Stimulated activated CD8-positive, alpha-beta memory T cell treated with anti-CD3 and anti-CD28 coated beads, Interleukin-15, amount 100 ng/mL, for 24 hours (primary cell): ENCODE measurements around the gene IFNA5.

ENCODE experiments used
- DNase-seq: peaks from one replicate; pipeline ENCODE4 v3.0.0-alpha.2; 2020; ENCODE audit warnings: low read depth

Gene IFNA5

DNA sequence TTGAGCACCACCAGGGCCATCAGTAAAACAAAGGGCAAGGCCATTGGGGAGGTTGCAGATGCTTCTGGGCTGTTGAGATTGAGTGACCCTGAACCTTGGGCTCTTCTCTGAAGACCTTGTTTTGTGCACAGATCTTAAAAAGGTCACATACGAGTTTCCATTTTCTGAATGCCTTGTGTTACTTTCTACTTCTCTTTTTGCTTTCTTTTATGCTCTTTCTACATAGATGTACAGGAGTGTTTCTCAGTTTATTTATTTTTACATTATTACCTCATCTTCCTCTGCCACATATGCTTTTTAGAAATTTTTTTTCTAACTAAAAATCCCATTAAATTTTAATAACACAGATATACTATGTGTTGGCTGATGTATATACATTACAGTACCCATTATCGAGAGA is at the start of gene IFNA5:
IFNA5 (minus strand) TSS at position 101 of the 400 bp plus-strand sequence; CDS start at position 44, 57 bp downstream.
- DNase-seq, result no peak

DNA sequence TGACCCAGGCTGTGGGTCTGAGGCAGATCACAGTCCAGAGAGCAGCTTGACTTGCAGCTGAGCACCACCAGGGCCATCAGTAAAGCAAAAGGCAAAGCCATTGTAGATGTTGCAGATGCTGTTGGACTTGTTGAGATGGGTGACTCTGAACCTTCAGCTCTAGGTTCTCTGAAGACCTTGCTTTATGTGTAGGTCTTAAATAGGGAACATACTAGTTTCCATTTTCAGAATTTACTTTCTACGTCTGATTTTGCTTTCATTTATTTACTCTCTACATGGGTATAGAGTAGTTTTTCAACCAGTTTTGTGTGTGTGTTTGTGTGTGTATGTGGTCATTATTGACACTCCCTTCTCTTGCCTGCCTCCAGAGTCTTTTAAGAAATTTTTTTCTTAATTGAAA is 45.7 kb upstream of the IFNA5 start, which contains the start of gene IFNA6:
IFNA6 (minus strand) TSS at position 101 of the 400 bp plus-strand sequence; CDS start at position 101, 0 bp downstream.
- no peak for DNase-seq

DNA sequence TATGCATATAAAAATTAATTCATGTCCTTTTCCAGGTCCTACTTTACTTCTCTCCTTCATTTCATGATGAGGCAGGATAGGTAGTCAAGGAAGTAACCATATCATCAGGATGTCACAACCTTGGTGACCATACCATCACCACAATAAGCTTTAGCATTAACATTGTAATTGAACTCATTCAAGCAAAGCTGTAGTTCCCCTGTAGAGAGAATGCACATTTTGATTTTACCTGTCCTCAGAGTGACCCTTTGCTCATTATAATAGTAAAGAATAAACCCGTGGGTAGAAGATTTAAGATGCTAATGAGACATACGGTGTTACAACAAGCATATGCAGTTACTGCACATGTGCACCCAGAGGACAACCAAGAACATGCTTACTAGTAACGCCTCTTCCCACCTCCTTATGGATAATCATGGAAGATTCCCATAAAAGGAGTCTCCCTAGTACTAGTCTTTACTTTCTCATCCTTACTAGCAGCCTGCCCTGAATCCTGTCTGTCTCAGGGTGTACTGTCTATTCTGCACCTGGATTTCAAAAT is 43.4 kb upstream of the IFNA5 start:
- no peak for DNase-seq

DNA sequence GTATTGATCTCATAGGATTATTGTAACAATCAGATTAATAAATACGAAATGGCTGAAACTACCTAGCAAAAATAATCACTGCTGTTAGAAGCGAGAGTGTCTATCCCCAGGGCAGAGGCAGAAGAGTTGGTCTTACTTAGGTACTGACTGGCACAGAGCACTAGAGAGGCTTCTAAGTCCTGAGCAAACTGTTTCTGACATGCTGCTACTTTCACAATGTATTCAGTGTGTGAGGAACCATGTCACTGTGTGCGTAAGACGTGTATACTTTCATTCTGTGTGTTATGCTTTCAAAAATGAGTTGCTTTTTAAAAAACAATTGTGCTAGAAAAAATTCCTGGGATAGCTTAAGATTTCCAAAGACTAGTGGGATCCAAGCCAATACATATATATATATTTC is 35.6 kb upstream of the IFNA5 start:
- no peak for DNase-seq

DNA sequence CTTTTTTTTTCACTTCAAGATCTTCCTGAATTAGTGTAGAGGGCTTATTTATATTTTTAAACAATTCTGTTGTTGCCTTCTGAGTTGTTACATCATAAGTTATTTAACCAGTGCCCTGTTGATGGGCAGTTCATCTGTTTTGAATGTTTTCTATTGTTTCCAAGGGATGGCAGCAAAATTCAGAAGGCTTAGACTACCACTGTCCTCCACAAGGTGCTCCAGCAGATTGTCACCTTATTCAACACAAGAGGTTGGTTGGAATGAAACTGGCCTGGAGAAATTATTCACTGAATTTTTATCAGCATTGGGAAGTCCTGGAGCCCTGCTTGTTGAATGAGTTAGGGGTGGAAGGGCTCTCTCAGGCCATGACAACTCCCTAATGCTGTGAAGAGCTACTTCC is 31.3 kb upstream of the IFNA5 start:
- DNase-seq, result no peak

DNA sequence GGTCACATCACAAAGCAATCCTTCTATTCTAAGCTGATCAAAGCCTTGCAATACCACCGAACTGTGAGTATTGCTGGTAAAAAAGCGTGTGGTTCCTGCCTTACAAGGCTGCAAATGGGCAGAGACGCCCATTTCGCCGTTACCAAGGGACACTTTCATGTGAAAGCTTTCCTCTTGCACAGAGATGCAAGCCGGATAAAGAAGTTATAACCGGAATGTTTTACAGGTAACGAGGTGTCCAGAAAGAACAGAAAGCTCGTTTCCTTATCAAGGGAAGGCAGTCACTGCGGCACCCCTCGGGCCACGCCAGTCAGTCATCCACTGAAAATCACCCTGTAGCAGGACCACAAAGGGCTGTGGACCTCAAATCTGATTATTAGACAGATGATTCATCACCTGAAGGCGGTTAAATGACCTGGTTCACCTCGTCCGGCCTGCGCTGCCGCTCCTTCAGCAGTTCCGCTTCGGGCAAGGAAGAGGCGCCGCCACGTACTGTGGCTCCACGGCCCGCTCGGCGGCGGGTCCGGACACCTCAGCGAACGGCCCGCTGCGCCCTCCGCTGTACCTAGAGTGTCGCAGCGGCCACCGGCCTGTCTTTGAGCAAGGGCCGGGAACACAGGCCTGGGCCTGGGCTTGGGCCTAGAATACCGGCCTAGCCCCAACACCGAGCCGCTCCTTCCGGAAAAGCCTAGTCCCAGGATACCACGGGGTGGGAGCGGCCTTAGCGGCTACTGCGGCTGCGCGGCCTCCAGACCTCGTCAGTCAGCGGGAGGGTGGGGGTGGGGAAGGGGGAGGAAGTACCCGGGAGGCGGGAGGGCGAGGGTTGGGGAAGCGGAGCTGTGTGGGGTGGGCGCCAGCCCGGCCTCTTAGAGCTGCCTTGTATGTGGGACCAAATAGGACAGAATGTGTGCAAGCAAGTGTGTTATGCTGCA is 29.9 kb upstream of the IFNA5 start, which contains the start of gene KLHL9:
KLHL9 (minus strand) TSS at position 704 of the 932 bp plus-strand sequence; CDS start at position 159, 545 bp downstream.
- DNase-seq, result peak; percentile 75

DNA sequence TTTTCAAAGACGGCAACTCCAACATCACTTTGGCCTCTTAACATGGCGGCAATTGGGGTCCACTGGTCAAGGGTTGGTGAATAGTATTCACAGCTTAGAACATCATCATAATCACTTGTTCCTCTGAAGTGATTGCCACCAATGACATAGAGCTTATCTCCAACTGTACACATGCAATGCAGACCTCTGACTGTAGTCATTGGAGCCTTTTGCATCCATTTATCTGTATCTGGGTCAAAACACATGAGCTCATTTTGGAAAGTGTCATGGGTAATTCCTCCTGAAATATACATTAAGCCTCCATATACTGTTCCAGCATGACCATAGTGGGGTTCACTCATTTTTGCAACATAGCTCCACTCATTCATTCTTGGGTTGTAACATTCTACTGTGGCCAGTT is 28.1 kb upstream of the IFNA5 start:
- DNase-seq, result no peak

DNA sequence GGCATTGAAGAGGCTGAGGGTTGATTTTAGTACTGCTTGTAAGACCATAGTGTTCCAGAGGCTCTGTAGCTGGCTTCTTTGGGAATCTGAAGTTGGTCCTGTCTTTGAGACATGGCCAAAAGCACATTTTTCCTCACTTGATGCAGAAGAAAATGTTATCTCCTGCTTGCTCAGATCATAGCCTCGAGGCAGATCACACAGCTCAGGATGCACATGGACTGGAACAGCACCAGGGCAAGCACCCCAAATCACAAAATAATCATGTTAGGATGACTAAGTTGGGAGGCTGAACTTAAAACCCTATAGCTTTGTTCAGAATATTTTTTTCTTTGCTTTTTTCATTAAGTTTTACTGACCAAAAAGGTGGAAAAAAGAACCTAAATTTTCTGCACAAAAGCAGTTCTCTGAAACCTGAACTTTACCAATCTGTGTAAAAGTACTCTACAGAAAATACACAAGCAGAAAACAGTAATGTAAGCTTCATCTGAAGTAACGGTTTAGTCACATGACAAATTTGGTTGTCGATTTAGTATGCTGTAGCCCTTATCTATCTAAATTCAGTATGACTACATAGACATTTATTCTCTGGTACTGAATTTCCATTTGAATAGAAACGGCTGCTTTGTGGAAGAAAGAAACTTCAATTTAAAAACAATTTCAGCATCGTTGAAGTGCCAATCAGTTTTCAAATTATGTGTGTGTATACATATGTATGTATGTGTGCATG is 26.7 kb upstream of the IFNA5 start:
- DNase-seq, result no peak

DNA sequence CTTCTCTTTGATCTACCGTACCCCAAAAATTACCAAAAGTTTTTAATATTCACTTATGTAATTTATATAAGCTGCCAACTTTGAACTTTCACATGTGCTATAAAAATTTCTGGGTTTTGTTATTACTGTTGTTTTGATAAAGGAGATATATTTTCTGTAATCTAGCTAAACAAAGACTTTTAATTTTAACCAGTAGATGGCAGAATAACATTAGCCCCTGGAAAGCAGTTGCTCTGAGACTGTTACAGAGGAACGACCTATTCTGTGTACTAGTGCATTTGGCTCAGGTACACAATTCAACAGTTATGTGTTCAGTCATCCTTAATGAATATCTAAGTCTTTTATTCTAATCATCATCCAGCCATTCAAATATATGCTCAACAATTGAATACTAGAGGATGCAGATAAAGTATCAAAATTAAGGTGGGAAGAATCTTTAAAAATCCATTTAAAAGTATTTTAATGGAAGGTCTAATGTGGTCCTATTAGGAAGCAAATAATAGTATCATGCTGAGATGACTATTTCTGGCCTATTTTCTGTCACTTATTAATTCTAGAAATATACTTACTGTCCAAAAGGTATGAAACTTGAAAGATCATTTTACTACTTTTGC is 21.5 kb upstream of the IFNA5 start:
- no peak for DNase-seq

DNA sequence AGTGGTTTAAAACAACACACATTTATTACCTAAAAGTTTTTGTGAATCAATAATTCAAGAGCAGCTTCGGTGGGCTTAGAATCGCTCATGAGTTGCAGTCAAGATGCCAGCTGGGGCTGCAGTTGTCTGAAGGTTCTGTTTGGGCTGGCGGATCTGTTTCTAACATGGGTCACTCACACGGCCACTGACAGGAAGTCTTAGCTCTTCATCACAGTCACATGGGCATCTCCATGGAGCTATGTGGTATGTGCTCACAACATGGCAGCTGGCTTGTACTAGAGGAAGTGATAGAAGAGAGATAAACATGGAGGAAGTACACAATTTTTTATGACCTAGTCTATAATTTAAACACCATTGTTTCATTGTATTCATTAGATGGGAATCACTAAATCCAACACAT is 18.9 kb upstream of the IFNA5 start:
- no peak for DNase-seq

DNA sequence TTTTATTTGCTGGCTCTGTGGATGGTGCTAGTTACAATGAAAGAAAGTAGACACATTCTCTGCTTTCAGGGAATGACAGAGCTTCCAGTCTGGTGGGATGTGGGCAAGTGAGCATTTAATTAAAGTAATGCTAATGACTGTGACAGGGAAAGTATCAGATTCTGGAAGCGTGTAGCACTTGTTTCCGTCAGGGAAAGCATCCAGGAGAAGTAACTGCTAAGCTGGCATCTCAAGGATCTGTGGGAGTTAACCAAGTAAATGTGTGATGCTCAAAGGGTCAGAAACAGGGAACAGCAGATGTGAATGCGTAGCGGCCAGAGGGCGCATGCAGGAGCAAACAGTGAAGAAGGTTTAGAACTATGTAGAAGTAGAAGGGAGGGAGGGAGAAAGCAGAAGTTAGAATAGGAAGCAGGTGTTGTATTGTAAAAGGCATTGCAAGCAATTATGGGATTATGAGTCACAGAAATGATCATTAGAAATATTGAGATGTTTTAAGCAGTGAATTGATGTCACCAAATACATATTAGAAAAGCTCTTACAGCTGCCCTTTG is 17.9 kb upstream of the IFNA5 start:
- no peak for DNase-seq

DNA sequence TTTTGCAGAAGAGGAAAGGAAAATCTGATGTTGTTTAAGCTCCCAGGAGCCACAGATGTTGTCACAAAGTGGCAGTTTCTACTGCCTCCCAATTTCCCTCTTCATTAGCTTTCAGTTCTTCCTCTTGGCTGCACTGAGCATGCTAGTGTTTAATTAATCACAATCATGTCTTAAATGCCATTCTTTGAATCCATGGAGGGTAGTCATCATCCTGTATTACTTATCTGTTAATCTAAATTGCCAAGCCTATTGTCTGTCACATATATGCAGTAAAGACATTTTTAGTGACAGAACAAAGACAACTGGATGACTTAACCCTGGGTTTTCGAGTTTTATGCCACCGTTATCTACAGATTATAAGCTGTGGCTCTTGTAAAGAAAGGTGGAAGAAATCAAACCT is 15.4 kb upstream of the IFNA5 start:
- DNase-seq, result no peak

DNA sequence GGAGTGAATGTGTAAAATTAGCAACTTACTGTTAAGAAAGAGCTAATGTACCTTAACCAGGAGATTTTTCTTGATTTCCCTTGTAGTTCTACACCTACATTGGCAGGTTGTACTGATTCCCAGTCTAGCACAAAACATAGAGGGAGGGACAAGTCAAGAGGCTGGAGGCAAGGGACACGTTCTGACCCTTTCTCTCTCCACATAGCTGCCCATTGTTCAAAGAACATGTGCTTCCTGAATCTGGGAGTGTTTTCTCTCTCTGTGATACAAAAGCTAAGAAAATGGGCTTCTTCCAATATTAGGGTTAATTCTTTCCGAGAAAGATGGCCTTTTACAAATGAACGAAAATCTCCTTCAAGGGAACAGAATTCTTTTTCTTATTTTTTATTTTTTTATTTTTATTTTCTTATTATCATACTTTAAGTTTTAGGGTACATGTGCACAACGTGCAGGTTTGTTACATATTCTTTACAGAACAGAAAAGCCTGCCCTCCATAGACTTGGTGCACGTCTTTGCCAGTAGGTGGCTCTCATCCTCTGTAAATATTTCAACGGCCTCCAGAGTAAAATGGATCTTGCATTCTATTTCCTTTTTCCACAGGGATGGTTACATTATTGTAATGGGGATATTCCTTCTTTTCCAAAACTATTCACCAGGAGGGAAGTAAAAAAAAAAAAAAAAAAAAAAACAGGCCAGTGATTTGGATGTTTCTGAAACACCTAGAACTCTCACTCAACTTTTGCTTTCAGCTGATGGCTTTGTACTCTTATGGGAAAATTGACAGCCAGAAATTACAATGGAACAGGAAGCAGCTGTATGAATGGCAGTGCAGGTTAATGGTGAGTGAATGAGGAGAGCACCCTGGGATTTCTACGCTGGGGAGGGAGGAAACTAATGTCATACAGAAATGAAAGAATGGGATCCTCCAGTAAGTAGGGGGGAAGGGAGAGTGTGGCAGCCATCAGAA is 13.1 kb upstream of the IFNA5 start:
- DNase-seq, result no peak

DNA sequence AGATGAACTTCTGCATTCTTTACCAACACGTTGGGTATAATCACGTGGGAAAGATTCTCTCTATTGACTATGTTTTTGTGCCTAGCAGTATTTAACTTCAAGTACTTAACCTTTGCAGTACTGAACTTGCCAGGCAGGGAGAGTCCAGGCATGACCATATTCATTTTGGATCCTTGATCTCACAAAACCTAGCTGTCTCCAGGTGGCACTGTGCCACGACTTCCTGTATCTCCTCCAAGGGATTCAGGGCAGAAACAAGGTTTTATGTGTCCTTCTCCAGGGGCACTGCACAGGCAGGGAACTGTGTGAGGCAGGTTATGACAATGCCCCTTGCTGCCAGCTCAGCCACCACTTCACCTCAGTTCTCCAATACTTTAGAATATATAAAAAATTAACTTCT is 11.7 kb upstream of the IFNA5 start:
- DNase-seq, result no peak

DNA sequence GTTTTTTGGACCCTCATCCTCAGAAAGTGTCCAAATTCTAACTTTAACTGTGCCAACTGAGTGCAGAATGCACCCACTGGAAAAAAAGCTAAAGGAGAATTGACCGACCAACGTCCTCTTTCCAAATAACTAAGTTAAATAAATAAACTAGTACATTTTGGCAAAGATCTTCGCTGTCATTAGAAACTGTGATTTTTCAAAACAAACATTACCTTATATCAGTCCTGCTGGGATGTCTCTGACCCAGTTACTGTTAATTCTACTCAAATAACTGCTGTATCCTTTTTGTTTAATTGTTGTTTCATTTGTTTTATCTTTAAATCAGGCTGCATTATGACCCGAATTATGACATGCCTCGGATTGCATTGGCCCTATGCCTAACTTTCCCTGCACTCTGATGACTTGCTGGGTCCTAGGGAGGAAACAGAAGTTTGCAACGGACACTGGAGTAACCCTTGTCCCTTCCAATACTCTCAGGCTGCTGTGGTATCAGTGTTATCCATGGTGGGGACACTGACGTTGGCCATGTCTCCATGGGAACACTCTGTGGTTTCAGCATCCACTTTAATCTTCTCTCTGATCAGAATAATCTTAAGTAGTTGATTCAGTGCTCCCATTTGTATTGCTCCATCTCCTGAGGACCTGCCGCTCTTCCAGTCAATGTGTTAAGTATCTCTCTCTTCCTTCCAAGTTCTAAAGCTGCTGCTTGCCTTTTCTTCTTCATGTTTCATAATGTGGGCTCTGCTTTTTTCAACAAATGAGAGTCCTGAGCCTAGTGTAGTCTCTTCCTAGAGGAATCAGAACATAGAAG is 11.1 kb upstream of the IFNA5 start:
- no peak for DNase-seq

DNA sequence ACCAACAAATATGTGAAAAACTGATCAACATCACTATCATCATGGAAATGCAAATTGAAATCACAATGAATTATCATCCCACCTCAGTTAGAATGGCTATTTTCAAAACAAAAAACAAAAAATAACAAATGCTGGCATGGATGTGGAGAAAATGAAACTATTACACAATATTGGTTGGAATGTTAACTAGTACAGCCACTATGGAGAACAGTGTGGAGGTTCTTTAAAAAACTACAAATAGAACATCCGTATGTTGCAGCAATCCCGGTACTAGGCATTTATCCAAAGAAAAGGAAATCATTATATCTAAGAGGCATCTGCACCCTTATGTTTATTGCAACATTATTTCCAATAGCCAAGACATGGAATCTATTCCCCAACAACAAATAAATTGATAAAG is 9.0 kb upstream of the IFNA5 start:
- no peak for DNase-seq

DNA sequence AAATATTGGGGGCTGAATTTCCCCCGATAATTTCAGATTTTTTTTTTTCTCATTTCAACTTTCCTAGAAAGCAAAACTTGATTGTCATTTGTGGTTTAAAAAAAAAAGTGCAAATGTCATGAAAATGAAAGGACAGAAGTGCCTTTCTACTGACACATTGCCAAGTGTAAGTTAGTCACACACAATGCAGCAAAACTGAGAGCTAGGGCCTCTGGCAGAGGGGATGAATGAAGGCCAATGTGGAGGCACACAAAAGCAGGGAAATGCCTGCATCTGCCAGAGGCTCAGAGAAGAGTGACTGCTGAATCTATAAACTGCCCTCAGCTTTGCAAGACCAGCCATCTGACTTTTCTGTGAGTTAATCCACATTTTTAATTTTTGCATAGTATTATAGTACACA is 6.8 kb upstream of the IFNA5 start:
- DNase-seq, result no peak

DNA sequence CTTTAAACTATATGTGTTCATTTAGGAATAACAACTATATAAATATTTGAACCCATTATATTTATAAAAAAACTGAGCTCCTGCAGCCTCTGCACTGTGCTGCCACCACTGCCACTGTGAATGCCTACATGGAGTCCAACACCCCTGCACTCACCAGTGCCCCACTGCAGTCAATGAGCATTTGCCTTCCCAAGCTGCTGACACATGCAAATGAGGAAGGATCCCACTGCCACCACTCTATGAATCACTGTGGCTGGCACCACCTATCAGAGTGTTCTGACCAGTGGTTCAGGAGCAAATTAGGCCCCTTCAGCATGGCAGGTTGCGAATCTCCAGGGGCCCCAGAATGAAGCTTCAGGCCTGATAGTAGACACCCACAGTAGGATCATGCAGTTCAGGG is 9.1 kb downstream of the IFNA5 start:
- DNase-seq, result no peak

DNA sequence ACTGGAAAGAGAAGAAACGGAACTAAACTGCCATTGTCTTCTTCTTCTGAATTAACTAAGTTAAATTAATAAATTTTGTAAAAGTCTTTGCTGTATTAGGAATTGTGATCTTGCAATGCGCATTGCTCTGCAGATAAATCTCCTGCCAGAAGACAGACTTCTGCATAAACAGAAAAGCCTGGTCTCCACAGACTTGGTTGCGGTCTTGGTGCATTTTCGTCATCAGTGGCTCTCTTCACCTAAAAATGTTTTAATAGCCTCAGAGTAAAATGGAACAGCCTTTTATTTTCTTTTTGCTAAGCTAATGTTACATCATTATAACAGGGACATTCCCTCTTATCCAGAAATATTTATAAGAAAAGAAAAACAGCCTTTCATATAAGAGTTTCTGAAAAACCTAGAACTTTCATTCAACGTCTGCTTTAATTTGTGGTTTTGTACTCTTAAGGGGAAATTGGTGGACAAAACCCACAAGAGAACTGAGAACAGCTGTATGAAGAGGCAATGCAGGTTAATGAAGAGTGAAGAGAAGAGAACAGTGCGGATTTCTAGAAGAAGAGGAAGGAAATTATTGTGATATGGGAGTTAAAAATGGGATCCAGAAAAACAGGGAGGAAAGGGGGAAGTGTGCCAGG is 10.1 kb downstream of the IFNA5 start:
- no peak for DNase-seq
